Right ventricle myocardium inferior (tissue), 1 donor: Measurements from ENCODE around the gene BPNT1. TPM values are rescaled to one million over a fixed set of nuclear protein-coding genes. Genes with fewer than 3 reads are reported as not detected.
"Not testable (repeated sequence)": the region's sequence is repeated elsewhere in the genome, so short reads cannot be mapped to it uniquely, and the experiment has no call there.

Source experiments
- ATAC-seq: fragments of 200-7000 bp; cut with Tn5 transposase; one replicate; pipeline ENCODE4 v1.9.1; 2020; ENCODE audit warnings: mild to moderate bottlenecking, moderate library complexity
- DNase-seq: peaks from one replicate; pipeline ENCODE4 v3.0.0; 2021; ENCODE audit errors: missing footprints
- intact Hi-C: fragments of 100-400 bp; cut with DNase I; formaldehyde crosslinking; loops from one replicate; pipeline ENCODE4 v1.11.0; 2022
- total RNA-seq: library from RNA; stranded (reverse); fragmentation: NEBNext Ultra II Directional; extraction: Animal tissue kit (Norgen Biotek cat#: 25700); gene quantifications from one replicate; pipeline ENCODE4 v1.2.1, GENCODE V29; 2021
- donor health status: DM: no; HTN: yes; CAD: no; lungs with severe emphysema.

BPNT1 gene
- total RNA-seq, 1 donor from 2014 or later: 19.1 TPM

- intact Hi-C loops: no loop called here
- ATAC-seq (no peak), DNase-seq (no peak)
Observed at GRCh38 chr1:220092694-220093093, 3.1 kb upstream of the BPNT1 start.

- DNase-seq, ATAC-seq, intact Hi-C loops: not testable (repeated sequence)
Observed at GRCh38 chr1:220086261-220086686, 3.3 kb downstream of the BPNT1 start.

GRCh38 chr1:220084460-220084859, 5.1 kb downstream of the BPNT1 start:
- intact Hi-C loops: no loop called here
- DNase-seq: no peak

GRCh38 chr1:220077887-220078286, 11.7 kb downstream of the BPNT1 start:
- DNase-seq (no peak), ATAC-seq (no peak)
- intact Hi-C loops: no loop called here

More at GRCh38 chr1:220084460-220084859, 5.1 kb downstream of the BPNT1 start:
- ATAC-seq: no peak

- ATAC-seq: no peak
- intact Hi-C loops: no loop called here
- DNase-seq: no peak
Observed at GRCh38 chr1:220076861-220077762, 12.5 kb downstream of the BPNT1 start.

GRCh38 chr1:220067269-220068204, 22.1 kb downstream of the BPNT1 start:
- intact Hi-C loops: no loop called here
- DNase-seq: no peak
- no peak for ATAC-seq

GRCh38 chr1:220062629-220063028, 27.0 kb downstream of the BPNT1 start:
- ATAC-seq (no peak), DNase-seq (no peak)
- intact Hi-C loops: no loop called here

GRCh38 chr1:220060876-220061275, 28.7 kb downstream of the BPNT1 start:
- intact Hi-C loops: no loop called here
- ATAC-seq (no peak), DNase-seq (no peak)

GRCh38 chr1:220056374-220056773, 33.2 kb downstream of the BPNT1 start:
- intact Hi-C loops: no loop called here
- DNase-seq (no peak), ATAC-seq (no peak)

- ATAC-seq: peak; percentile 100
- peak; percentile 96 for DNase-seq
- intact Hi-C loops: loop anchor here (2.0 kb wide), 1 partner anchor 49 kb away; the partner anchor contains the start of gene IARS2
Observed at GRCh38 chr1:220046052-220046930, 43.3 kb downstream of the BPNT1 start, which contains the start of gene EPRS1. TSS of gene EPRS1 (minus strand) at chr1:220046505. CDS start at chr1:220046388, 117 bp downstream.

GRCh38 chr1:220045356-220046051, 44.1 kb downstream of the BPNT1 start:
- DNase-seq: no peak
- no peak for ATAC-seq
- intact Hi-C loops: loop anchor here (2.0 kb wide), 1 partner anchor 49 kb away; the partner anchor contains the start of gene IARS2

GRCh38 chr1:220044678-220045355, 44.8 kb downstream of the BPNT1 start:
- DNase-seq: no peak
- no peak for ATAC-seq
- intact Hi-C loops: no loop called here

- intact Hi-C loops: no loop called here
- no peak for DNase-seq
- no peak for ATAC-seq
Observed at GRCh38 chr1:220043646-220044045, 45.9 kb downstream of the BPNT1 start.

GRCh38 chr1:220040028-220040596, 49.5 kb downstream of the BPNT1 start:
- intact Hi-C loops: no loop called here
- no peak for ATAC-seq
- DNase-seq: no peak

GRCh38 chr1:220038640-220039039, 50.9 kb downstream of the BPNT1 start:
- no peak for ATAC-seq
- DNase-seq: no peak
- intact Hi-C loops: no loop called here

- intact Hi-C loops, DNase-seq: not testable (repeated sequence)
Observed at GRCh38 chr1:220037810-220038209, 51.8 kb downstream of the BPNT1 start.

GRCh38 chr1:220032911-220033310, 56.7 kb downstream of the BPNT1 start:
- ATAC-seq: no peak
- intact Hi-C loops: no loop called here
- DNase-seq: no peak

More at GRCh38 chr1:220037810-220038209, 51.8 kb downstream of the BPNT1 start:
- ATAC-seq: not testable (repeated sequence)
